Hematopoietic multipotent progenitor cell treated with erythropoietin and hydrocortisone succinate and interleukin-3 and kit ligand, for 17 days (in vitro differentiated cells): Measurements from ENCODE around the gene TMEM222.
A peak's percentile ranks its signal among the peaks of the same experiment; 100 is the strongest.

ENCODE experiments used
- DNase-seq: peaks from one replicate; pipeline ENCODE4 v3.0.0-alpha.2; 2015; ENCODE audit warnings: low spot score

Gene TMEM222

DNA sequence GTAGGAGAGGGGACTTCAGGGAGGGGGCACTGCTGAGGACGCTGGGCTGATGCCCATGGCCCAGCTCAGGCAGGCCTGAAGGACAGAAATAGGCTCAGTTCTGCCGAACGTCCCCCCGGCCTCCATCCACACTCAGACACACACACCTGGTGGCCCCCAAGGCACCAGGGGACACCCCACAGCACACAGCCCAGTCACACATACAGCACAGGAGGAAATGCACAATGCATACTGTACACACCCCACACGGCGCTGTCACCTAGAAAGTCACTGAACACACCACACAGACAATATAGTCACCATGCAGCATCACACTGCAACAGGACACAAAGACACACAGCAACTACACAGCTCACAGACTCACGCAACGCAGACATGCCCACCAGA lies 20.4 kb downstream of the TMEM222 start:
- DNase-seq, result no peak

DNA sequence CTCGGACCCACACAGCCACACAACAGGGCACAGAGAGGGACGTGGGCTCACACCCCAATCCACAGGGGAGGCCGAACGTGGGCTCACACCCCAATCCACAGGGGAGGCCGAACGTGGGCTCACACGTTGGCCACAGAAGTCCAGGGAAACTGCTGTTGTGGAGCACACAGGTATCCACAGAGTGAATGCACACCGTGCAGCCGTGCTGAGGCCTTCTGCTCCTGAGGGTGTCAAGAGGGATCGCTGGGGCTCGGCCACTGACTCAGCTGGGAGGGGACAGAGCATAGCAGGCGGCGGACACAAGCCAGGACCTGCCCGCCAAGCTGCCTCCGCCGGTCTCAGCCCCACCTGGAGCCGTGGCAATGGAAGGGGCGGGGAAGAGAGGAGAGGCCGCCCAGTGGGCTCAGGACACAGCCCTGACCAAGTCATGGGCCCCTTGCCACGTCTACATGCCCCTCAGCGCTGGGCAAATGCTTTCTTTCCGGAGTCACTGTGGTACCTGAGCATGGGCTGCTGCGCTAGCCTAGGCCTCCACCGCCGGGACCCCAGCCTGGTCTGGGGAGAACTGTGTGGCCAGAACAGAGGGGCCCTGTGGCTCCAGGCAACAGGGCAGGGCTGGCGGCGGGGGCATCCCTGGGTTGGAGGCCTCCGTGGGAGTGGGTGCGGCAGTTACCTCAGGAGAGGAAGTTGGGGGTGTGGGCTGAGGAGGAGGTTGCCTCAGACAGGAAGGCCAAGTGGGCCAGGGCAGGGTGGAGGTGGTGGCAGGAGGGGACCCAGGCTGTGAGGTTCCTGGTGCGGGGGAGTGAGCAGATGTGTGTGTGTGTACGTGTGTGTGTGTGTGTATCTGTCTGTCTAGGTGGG lies 21.0 kb downstream of the TMEM222 start:
- no peak for DNase-seq

DNA sequence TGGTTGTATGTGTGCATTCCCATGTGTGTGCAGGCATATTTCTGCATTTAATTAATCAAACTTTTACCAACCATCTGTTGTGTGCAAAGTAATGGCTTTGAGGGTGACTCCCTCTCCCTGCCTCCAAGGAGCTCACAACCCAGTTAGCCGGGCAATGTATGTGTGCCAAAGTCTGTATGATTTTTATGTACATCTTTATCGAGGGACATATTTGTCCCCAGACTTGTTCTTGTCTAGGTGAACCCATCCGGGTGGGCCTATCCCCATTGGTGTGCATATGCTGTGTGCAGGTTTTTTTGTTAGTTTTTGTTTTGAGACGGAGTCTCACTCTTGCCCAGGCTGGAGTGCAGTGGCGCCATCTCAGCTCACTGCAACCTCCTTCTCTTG lies 21.7 kb downstream of the TMEM222 start:
- DNase-seq, result no peak

DNA sequence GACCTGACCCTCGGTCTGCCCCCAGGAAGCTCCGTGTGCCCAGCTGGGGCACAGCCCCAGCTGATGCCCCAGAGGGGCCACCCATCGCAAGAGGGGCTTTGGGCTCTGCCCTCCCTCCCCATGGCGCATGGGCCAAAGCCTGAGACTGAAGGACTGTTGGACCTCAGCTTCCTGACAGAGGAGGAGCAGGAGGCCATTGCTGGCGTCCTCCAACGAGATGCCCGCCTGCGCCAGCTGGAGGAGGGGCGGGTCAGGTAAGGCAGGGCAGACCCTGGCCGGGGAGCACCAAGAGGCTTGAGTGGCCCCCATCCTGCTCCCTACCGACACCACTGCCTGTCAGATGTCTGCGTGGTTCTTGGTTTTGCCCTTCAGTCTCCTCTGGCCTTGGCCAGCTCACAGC lies 23.3 kb downstream of the TMEM222 start:
- DNase-seq, result no peak

DNA sequence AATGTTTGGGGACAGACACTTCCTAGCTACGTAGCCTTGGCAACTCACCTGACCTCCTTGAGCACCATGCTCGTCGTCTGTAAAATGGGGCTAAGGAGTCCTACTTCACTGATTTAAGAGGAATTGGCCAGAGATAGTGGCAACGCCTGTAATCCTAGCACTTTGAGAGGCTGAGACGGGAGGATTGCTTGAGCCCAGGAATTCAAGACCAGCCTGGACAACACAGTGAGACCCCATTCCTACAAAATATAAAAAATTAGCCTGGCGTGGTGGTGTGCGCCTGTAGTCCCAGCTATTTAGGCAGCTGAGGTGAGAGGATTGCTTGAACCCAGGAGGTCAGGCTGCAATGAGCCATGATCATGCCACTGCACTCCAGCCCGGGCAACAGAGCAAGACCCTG lies 24.4 kb downstream of the TMEM222 start:
- DNase-seq, result no peak

DNA sequence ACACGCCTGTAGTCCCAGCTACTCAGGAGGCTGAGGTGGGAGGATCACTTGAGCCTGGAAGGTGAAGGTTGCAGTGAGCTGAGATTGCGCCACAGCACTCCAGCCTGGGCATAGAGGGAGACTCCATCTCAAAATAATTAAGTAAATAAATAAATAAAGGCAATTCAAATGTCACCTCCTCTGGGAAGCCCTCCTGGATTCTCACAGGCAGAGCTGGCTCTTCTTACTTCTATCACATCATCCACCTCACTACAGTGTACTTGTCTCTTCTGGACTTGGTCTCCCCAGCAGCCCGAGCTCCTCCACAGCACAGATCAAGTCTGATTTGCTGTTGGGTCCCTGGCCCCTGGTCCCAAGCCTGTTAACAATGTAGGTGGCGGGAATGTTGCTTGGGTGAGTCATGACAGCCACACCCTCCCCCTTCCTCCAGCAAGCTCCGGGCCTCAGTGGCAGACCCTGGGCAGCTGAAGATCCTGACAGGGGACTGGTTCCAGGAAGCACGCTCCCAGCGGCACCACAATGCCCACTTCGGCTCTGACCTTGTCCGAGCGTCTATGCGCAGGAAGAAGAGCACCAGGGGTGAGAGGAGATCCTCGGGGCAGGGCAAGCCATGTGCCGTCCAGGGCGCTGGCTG lies 25.1 kb downstream of the TMEM222 start:
- no peak for DNase-seq

DNA sequence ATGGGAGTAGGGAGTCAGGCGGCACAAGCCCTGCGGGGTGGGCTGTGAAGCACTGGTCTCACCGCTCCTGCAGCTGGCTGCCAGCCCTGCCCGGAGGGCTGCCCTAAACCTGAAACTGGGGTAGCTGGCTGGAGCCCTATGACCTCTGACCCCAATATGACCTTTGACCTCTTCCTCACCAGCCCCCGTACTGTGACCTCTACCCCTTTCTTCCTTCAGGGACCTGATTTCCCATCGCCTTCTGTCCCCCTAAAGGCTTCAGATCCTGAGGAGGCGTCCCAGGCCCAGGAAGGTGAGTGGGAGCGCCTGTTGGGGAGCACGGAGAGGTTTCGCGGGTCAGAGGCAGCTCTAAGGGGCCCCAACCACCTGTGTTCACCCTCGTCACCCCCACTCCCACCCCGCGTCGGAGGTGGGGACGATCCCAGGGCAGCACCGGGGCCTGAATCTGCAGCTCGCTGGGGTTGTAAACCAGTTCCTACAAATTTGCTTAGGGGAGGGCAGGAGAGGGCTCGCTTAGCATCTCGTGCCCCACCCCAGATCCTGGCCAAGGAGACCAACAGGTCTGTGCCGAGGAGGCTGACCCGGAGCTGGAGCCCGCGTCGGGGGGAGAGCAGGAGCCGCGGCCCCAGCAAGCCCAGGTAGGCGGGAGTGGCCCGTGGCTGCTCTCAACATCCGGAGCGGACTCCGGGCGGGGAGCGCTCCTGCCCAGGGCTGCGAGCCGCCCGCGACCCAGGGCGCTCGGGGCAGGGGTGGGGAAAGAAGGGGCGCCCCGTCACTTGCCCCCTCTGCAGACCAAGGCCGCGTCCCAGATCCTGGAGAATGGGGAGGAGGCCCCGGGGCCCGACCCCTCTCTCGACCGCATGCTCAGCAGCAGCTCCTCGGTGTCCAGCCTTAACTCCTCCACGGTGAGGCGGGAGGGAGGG lies 27.2 kb downstream of the TMEM222 start:
- no peak for DNase-seq

DNA sequence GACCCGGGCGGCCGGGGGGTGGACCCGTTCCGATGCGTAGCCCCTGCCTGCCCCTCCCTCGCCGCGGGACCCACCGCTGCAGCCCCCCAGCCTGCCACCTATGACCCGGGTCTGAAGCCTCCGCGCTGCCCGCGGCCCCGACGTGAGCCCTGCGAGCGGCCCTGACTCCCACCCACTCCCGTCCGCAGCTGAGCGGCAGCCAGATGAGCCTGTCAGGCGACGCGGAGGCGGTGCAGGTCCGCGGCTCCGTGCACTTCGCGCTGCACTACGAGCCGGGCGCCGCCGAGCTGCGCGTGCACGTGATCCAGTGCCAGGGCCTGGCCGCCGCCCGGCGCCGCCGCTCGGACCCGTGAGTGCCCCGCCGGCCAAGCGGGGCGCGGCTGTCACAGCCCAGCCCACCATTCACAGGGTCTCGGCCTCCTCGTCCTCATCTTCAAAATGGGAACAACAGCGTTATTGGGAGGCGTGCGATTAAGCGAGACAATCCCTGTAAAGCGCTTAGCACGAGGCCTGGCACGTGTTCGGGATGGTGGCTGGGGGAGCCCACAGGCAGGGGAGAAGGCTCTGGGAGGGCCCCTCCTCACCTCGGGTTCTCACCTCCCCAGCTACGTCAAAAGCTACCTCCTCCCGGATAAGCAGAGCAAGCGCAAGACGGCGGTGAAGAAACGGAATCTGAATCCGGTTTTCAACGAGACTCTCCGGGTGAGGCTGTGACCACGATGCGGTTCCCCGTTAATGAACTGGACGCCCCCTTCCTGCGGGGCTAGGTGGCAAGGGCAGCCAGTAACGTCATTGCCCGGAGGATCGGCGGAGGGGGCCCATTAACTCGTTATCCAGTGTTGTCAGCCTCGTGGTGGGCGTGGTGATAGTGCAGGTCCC lies 28.1 kb downstream of the TMEM222 start:
- DNase-seq, result no peak

DNA sequence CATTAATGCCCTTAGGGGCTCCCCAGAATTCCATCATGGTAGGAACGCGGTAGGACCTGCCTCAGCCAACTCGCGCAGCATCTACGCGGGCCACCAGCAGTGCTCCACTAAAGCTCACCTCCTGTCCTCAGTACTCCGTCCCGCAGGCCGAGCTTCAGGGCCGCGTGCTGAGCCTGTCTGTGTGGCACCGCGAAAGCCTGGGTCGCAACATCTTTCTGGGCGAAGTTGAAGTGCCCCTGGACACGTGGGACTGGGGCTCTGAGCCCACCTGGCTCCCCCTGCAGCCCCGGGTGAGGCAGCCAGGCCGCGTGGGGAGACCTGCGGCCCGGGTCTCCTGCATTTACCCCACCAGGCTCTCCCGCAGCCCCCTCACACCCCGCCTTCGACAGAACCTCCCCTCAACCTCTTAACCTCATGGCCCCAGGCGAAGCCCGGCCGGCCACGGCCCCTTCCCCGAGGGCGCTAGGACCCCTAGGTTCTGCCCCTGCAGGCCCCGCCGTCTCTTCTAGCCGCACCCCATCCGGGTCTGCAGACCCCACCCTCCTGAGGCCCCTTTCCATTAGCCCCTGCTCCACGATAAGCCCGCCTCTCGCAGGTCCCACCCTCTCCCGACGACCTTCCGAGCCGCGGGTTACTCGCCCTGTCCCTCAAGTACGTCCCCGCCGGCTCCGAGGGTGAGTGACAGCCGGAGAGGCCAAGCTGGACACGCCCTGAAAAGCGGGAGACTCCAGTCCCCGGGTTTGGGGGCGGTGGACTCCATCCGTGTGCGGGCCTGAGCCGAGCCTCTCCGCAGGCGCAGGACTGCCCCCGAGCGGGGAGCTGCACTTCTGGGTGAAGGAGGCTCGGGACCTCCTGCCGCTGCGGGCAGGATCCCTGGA lies 28.9 kb downstream of the TMEM222 start:
- DNase-seq, result no peak

DNA sequence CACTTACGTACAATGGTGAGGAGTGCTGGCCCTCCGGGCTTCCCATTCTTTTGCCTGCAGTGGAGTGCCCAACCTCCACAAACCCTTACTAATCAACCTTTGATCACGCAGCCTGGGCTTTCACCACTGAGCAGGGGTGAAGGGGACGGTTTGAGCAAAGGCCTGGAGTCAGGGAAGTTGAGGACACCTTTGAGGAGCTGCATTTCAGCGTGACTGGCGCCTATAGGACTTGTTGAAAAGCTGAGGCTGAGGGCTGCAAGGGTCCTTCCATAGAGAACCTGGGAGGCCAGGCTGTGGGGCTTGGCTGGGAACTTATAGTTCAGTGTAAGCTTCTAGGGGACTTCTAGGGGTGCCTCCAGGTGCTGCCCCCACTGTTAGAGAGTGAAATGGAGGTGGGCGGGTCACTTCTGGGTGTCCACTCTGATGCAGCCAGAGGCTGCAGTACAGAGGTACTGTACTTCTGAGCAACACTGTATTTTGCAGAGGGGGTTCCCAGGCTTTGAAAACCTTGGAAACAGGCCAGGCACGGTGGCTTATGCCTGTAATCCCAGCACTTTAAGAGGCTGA lies 29.7 kb downstream of the TMEM222 start:
- no peak for DNase-seq

DNA sequence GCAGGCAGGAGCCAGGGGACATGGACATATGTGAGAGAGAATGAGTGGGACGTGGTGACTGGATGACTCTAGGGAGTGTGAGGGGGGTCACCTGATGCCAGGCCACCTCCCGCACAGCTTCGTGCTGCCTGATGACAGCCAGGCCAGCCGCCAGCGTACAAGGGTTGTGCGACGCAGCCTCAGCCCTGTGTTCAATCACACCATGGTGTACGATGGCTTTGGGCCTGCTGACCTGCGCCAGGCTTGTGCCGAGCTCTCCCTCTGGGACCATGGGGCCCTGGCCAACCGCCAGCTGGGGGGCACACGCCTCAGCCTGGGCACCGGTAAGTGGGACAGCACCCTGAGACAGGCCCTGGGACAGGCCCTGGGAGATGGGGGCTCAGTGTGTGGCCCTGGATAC lies 31.2 kb downstream of the TMEM222 start:
- DNase-seq, result no peak

DNA sequence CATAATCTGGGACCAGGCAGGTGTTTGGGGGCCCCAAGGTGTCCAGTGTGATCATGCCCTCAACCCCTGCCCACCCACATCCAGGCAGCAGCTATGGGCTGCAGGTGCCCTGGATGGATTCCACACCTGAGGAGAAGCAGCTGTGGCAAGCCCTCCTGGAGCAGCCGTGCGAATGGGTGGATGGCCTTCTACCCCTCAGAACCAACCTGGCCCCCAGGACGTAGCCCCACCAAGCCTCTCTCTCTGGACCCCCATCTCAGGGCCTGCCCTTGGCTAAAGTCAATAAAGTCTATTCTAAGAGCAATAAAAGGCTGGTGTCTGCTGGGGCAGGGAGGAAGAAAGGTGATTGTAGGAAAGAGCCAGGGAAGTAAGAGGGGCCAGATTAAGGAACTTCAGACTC lies 31.7 kb downstream of the TMEM222 start:
- no peak for DNase-seq

DNA sequence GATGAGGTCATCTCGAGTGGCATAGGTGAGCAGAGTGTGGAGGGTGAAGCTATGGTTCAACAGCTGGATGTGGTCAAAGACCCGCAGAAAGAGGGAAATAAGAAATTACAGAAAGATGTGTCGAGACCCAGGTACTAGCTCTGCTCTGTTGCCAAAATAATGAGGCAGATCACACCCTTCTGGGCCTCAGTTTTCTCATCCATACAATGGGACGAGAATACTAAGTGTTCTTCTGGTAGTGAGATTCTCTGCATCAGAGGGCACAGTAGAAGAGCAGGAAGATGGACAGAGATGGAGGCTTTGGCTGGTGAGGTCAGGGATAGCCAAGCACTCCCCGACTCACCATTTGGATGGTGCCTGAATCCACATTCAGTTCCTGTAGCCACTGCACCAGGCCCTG lies 33.7 kb downstream of the TMEM222 start:
- DNase-seq, result no peak

DNA sequence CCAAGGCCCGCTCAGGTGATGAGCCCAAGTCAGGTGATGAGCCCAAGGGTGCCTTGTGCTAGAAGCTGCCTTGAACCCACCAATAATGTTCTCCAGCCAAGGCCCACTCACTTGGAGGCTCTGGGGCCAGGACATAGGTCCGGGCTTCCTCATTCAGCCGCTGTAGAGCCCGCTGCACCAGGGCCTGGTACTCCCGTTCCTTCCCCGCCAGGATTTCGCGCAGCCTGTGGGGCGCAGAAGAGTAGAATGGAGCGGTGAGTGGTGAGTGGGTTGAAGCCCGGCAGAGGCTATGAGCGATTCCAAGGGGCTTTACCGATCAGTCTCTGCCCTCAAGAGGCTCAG lies 34.3 kb downstream of the TMEM222 start:
- DNase-seq, result no peak

DNA sequence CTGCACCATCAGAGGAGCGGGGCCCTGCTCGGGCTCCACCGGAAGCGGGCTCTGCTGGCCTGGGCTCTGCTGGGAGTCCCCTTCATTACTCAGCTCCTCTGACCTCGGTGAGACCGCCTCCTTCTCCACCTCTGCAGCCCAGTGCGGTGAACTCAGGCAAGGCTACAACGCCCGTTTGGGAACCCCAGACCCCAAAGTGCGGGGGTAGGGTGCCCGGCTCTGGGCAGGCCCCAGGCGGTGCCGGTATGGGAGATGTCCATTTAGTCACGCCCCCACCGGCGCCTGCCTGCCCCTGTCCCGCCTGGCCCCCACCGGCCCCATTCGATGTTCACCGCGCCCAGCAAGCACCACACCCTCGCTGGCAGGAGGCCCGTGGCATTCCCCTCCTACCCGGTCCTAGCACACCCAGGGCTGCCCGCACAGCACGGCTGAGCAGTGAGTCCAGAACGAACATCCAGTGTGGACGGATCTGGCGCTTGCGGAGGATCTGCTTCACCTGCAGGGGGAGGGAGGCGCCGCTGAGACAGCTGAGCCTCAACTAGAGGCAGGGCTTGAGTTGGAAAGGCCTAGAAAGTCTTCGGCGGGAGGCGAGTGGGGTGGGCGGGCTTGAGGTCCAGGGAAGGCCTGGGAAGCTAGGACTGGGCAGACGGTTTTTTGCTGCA lies 34.8 kb downstream of the TMEM222 start:
- DNase-seq, result peak; percentile 64

DNA sequence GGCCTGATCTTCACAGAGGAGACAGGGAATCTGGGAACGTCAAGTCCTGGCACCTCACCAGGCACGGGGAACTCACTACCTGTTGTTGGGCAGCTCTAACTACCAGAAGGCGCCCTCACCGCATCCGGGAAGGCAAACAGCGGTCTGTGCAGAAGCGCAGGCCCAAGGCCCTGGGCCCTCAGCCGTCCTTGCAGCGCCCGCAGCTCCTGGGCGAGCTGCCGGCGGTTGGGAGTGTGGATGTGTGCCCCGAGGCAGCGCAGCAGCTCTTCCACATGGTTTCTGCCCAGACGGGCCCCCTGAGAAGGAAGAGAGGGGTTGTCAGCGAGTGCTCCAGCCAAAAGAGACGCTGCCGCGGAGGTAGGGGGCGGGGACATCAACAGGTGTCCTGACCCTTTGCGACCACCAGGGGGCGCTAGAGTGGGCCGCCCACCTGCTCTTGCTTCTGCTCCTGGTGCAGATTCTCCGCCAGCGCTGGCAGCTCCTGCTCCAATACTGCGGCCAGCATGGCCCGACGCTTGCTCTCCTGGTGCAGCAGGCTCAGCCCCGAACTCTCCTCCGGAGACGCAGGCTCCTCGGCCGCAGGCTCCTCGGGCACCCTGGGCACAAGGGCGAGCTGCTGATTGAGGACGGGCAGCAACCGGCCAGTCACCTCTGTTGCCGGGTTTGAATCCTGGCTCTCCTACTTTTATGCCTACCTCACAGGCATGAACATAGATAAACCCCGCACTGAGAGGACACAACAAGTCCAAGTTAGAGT lies 35.5 kb downstream of the TMEM222 start:
- peak; percentile 78 for DNase-seq

DNA sequence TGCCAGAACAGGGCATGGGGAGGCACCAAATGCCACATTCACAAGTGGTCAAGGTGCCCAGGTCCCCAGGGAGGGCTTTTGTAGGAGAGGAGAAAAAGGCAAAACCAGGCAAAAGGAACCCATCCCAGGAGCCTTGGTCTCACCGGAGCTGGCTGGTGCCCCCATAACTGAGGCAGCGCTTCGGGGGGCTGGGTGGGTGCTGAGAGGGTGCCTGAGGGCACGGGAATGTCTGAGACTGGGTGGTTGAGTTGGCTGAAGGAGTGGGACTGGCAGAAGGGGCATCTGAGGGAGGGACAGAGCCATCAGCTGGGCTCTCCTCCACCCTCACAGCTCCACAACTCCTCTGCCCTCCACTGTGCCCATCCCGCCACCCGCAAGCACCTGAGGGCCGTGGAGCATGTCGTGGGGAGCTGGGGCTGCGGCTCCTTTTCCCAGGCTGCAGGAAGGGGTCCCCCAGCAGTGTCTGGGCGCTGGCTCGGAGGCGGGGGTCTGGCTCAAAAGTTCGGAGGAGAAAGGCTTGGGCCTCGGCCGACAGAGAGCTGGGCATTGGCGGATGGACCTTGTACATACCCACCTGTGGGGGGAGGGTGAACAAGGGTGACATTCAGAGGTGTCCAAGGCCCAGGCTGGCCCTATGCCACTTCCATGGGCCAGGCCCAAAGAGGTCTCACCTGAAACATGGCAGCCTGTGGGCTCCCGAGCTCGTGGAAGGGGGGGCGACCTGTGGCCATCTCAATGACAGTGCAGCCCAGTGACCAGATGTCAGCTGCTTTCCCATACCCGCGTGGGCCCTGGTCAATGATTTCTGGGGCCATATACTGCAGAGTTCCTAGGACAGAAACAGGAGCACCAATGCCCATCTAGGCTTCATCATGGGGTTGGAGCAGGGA lies 36.3 kb downstream of the TMEM222 start:
- no peak for DNase-seq

DNA sequence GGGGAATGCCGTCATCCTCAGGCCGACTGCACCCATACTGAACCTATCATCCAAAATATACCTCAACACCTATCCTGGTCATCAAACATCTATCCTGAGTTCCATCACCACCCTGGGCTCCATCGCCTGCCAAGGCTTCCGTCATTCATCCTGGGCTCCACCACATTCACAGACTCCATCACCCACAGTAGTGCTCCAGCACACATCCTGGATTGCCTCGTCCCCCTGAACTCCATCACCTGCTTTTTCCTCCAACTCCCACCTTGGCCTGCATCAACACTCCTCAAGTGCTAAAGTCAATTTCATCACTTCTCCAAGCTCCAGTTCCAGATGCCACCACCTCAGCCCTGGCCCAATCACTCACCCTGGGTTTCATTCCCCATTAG lies 37.0 kb downstream of the TMEM222 start:
- no peak for DNase-seq
